Ishikawa (cell line): ENCODE data around the gene ECE2.

Source experiments
- CEBPB ChIP-seq: IDR thresholded peaks from 2 replicates; pipeline ENCODE4 v1.6.1; 2012
- CREB1 ChIP-seq: IDR thresholded peaks from 2 replicates; pipeline ENCODE4 v1.6.1; 2012; ENCODE audit warnings: low read depth
- EGR1 ChIP-seq: IDR thresholded peaks from 2 replicates; pipeline ENCODE4 v1.6.1; 2012
- EP300 ChIP-seq: IDR thresholded peaks from 2 replicates; pipeline ENCODE4 v1.6.1; 2012; ENCODE audit warnings: borderline replicate concordance
- FOXM1 ChIP-seq: IDR thresholded peaks from 2 replicates; pipeline ENCODE4 v1.6.1; 2012; ENCODE audit warnings: low read depth, borderline replicate concordance
- NFIC ChIP-seq: IDR thresholded peaks from 2 replicates; pipeline ENCODE4 v1.6.1; 2012
- RAD21 ChIP-seq: IDR thresholded peaks from 2 replicates; pipeline ENCODE4 v1.6.1; 2012; ENCODE audit warnings: low read depth
- TAF1 ChIP-seq: IDR thresholded peaks from 2 replicates; pipeline ENCODE4 v1.6.1; 2012; ENCODE audit warnings: low read depth, mild to moderate bottlenecking
- TCF12 ChIP-seq: IDR thresholded peaks from 2 replicates; pipeline ENCODE4 v1.6.1; 2012; ENCODE audit warnings: low read depth
- TEAD4 ChIP-seq: IDR thresholded peaks from 2 replicates; pipeline ENCODE4 v1.6.1; 2012
- USF1 ChIP-seq: IDR thresholded peaks from 2 replicates; pipeline ENCODE4 v1.6.1; 2012
- YY1 ChIP-seq: IDR thresholded peaks from 2 replicates; pipeline ENCODE4 v1.6.1; 2012; ENCODE audit warnings: low read depth
- ZBTB7A ChIP-seq: IDR thresholded peaks from 2 replicates; pipeline ENCODE4 v1.6.1; 2012; ENCODE audit warnings: low read depth
- TF ChIP-seq, protein P1 (sequence below): IDR thresholded peaks from 2 replicates; pipeline ENCODE4 v1.6.1; 2012
- TF ChIP-seq, protein P2 (sequence below): IDR thresholded peaks from 2 replicates; pipeline ENCODE4 v1.6.1; 2012; ENCODE audit warnings: low read depth, mild to moderate bottlenecking

Gene ECE2

GRCh38 chr3:184300378-184300720 is 24.5 kb downstream of the ECE2 start:
- no peak for TF ChIP-seq TCF12
- TF ChIP-seq FOXM1: no peak
- TF ChIP-seq EP300: no peak
- no peak for TF ChIP-seq TAF1
- no peak for TF ChIP-seq ZBTB7A

DNA sequence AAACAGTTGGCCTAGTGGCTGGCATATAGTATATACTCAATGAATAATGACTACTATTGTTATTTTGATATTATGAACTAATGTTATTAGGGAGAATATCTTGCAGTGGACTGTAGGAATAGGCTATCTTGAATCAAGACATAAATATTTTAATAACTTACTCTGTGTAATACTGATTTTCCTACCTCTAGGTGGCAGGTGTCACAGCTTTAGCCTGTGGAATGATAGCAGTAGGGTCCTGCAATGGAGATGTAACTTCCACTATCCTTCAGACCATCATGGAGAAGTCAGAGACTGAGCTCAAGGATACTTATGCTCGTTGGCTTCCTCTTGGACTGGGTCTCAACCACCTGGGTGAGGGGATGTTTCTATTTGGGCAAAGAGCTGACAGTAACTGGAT is 29.8 kb downstream of the ECE2 start:
- TF ChIP-seq YY1: no peak
- TF ChIP-seq CEBPB: no peak
- TF ChIP-seq TEAD4: no peak

- no peak for TF ChIP-seq CEBPB
- no peak for TF ChIP-seq EGR1
- TF ChIP-seq FOXM1: no peak
- TF ChIP-seq, protein P1, sequence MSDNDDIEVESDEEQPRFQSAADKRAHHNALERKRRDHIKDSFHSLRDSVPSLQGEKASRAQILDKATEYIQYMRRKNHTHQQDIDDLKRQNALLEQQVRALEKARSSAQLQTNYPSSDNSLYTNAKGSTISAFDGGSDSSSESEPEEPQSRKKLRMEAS: no peak
- TF ChIP-seq TAF1: no peak
- no peak for TF ChIP-seq ZBTB7A
- no peak for TF ChIP-seq CREB1
- no peak for TF ChIP-seq YY1
- no peak for TF ChIP-seq RAD21
- TF ChIP-seq, protein P2, sequence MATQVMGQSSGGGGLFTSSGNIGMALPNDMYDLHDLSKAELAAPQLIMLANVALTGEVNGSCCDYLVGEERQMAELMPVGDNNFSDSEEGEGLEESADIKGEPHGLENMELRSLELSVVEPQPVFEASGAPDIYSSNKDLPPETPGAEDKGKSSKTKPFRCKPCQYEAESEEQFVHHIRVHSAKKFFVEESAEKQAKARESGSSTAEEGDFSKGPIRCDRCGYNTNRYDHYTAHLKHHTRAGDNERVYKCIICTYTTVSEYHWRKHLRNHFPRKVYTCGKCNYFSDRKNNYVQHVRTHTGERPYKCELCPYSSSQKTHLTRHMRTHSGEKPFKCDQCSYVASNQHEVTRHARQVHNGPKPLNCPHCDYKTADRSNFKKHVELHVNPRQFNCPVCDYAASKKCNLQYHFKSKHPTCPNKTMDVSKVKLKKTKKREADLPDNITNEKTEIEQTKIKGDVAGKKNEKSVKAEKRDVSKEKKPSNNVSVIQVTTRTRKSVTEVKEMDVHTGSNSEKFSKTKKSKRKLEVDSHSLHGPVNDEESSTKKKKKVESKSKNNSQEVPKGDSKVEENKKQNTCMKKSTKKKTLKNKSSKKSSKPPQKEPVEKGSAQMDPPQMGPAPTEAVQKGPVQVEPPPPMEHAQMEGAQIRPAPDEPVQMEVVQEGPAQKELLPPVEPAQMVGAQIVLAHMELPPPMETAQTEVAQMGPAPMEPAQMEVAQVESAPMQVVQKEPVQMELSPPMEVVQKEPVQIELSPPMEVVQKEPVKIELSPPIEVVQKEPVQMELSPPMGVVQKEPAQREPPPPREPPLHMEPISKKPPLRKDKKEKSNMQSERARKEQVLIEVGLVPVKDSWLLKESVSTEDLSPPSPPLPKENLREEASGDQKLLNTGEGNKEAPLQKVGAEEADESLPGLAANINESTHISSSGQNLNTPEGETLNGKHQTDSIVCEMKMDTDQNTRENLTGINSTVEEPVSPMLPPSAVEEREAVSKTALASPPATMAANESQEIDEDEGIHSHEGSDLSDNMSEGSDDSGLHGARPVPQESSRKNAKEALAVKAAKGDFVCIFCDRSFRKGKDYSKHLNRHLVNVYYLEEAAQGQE: no peak
- TF ChIP-seq EP300: no peak
- no peak for TF ChIP-seq TEAD4
- TF ChIP-seq NFIC: no peak
- TF ChIP-seq USF1: no peak
- no peak for TF ChIP-seq TCF12
These were observed 30.6 kb downstream of the ECE2 start for GRCh38 chr3:184306341-184306972.

DNA sequence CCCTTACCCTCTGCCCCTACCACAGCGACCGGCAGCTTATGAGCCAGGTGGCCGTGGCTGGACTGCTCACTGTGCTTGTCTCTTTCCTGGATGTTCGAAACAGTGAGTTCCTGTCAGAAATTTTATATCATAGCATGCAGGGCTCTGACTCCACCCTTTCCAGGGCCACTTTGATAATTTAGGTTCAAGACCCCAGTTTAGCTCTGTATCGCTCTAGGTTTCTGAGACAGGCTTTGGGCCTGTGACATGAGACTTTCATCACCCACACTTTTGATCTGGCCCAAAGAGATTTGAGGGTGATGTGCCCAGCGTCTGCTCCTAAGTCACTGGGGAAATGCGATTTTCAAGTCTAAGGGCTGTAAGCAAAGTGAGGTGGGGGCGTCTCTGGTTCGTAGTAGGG is 32.1 kb downstream of the ECE2 start:
- TF ChIP-seq EP300 (no peak), USF1 (no peak)

DNA sequence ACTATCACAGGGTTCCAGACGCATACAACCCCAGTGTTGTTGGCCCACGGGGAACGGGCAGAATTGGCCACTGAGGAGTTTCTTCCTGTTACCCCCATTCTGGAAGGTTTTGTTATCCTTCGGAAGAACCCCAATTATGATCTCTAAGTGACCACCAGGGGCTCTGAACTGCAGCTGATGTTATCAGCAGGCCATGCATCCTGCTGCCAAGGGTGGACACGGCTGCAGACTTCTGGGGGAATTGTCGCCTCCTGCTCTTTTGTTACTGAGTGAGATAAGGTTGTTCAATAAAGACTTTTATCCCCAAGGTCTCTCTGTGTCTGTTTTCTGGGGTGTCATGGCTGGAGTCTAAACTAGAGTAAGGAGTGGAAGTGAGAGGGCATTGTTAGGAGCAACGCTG is 32.9 kb downstream of the ECE2 start:
- TF ChIP-seq, protein P2: no peak
- no peak for TF ChIP-seq ZBTB7A
- TF ChIP-seq CEBPB: no peak
- no peak for TF ChIP-seq EP300
- TF ChIP-seq EGR1: no peak
- no peak for TF ChIP-seq FOXM1
- TF ChIP-seq USF1: no peak
- no peak for TF ChIP-seq TCF12
- TF ChIP-seq NFIC: no peak
- TF ChIP-seq, protein P1: no peak
- TF ChIP-seq RAD21: no peak
- no peak for TF ChIP-seq YY1

DNA sequence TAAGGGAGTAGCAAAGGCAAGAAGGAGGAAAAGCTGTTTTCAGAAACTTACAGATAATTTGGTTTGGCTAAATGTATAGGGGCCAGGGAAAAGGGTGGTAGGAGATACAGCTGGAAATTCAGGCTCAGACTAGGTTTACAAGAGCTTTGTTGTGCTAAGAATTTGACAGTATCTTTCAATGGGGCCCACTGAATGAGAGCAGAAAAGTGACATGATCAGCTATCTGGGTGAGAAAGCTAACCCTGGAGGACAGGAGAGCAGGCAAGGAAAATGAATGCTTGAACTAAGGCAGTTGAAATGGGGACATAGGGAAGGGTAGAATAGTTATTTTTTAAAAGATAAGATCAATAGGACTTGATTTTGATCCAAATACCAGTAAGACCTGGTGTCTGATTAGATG is 35.8 kb downstream of the ECE2 start:
- TF ChIP-seq EP300 (no peak), TEAD4 (no peak), TCF12 (no peak), CEBPB (no peak), RAD21 (no peak)
